Activated naive CD8-positive, alpha-beta T cell treated with anti-CD3 and anti-CD28 coated beads, Interleukin-2, amount 50 U/mL, for 16 hours (primary cell): ENCODE data around the gene MAPKAP1.
A peak's percentile ranks its signal among the peaks of the same experiment; 100 is the strongest.

ENCODE experiments used
- DNase-seq: peaks from one replicate; pipeline ENCODE4 v3.0.0-alpha.2; 2020; ENCODE audit warnings: low read depth, low spot score

MAPKAP1 gene

GRCh38 chr9:125536167-125536772 is 170.7 kb downstream of the MAPKAP1 start:
- DNase-seq: no peak

DNA sequence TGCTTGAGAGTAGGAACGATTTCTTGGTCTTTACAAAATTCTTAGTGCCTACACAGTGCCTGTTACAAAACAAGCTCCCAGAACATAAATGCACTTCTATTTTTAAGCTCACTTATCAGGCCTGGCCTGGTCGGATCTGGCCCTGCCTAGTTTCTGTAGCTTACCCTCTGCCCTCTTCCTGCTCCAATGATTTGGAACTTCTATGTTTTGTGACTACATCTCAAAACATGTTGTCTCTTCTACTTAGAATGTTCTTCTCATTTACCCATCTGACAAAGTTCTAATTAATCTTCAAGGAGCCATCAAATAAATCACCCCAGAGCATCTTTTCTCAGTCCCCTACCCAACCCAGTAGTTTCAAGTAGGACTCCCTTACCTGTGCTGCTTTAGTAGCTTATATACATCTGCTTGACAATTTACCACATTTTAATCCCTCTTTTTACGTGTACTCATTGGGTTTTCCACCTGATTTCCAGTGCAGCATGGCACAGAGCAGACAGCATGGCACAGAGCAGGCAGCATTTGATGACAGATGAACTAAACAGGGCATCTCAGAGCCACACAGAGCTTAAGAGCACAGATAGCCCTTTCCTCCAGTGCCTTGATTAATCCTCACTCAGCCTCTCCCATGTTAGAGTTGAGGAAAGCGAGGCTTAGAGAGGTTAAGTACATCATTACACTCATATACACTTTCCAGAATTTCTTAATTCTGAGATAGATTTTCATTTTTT is 171.9 kb downstream of the MAPKAP1 start:
- no peak for DNase-seq

DNA sequence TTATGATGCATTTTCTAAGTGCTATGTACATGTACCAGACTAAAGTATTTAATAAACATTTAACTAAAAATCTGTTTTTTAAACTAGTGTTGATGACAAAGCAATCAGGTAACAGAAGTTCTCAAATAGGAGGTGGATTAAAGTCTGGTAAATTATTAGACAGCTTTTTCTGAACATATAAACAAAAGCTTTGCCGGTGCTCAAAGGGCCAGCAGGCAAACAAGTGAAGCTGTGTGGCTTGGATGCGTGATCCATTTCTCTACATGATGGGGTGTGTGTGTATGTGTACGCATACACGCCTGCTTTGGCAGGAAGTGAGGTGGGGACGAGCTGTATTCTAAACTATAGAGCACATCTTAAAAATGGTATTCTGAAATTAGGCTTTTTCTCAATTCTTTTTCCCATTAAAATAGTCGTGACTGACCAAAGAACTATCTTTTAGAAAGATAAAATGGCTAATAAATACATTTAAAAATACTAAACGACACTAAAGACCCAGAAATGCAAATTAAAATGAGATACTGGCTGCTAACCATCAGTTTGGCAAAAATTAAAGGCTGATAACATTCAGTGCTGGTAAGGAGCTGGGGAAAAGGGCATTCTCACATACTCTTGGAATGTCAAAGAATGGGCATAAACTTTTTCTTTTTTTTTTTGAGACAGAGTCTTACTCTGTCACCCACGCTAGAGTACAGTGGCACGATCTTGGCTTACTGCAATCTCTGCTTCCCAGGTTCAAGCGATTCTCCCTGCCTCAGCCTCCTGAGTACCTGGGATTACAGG is 174.0 kb downstream of the MAPKAP1 start:
- no peak for DNase-seq

DNA sequence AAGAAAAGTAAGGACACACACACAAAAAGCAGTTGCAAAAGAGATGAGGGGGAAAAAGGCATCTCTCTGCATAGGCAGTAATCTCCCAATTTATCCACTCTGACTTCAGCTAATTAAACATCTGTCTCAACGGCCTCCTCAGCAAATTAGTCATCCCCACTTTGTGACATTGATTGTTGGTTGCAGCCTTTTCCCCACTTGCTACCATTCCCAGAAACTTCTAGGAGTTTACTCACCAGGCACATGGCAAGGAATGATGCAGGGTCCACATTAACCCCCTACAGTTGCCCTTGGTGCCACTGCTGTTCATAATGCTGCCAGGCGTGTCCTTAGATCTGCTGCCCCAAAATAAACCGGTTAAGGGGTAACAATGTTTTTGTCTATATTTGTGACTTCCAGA is 174.6 kb downstream of the MAPKAP1 start:
- no peak for DNase-seq

DNA sequence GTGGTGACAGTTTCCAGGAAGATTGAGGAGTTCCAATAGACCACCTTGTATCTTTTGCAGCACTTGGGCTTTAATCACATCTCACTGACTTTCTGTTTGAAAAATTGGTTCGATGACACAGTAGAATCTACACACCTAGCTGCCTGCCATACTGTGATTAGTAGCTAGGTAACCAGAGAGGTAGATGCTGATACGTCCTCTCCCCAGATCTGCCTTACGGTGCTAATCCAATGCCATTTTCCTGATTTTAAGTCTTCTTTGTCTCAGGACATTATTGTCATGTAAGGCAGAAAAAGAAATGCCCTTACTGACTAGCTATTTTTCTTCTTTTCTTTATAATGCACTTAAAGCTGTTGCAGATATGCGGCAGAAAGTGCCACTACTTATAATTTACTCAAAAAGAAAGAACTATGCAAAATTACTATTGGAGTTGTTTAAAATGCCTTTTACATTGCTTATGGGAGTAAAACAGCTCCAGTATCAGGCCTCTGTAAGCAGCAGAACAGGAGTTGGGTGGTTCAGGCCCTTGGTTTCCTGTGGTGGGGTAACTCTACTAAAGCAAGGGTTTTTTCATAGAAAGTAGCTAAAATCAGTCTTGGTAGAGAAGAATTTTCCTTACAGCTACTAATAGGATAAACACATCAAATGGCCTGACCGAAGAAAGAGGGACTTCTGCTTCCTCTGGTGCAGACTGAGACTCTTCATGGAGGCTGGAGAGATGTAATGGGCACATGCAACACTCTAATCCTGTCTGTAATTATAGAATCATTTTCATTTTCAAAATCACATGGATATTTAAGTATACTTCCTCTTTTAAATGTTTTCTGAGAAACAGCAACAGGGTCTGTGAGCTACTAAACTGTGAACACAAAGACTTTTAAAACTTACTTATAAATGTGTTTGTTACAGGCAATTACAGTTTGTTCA is 177.2 kb downstream of the MAPKAP1 start:
- DNase-seq: no peak

- no peak for DNase-seq
Observed at GRCh38 chr9:125529107-125529506, 177.9 kb downstream of the MAPKAP1 start.

DNA sequence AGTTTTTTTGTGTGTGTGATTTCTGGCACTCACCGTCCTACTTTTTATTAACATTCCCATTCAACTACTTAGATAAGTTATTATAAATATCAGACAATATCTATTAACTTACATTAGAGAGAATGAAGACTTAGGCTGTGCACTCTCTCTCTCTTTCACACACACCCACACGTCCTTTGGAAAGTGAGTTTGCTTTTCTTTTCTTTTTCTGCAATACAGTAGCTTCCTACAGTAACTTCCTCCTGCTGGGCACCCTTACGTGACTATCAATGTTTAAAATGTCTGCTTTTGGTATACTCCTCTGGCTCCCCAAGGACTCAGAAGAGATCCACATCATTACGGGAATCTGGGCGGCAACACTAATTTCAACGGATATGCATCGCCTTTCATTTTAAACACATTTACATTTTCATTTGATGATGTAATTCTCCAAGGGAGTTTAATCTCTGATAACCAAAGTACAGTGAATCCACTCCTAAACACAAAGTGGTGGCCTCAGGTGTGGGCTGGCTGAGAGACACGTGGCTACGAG is 179.5 kb downstream of the MAPKAP1 start:
- no peak for DNase-seq

DNA sequence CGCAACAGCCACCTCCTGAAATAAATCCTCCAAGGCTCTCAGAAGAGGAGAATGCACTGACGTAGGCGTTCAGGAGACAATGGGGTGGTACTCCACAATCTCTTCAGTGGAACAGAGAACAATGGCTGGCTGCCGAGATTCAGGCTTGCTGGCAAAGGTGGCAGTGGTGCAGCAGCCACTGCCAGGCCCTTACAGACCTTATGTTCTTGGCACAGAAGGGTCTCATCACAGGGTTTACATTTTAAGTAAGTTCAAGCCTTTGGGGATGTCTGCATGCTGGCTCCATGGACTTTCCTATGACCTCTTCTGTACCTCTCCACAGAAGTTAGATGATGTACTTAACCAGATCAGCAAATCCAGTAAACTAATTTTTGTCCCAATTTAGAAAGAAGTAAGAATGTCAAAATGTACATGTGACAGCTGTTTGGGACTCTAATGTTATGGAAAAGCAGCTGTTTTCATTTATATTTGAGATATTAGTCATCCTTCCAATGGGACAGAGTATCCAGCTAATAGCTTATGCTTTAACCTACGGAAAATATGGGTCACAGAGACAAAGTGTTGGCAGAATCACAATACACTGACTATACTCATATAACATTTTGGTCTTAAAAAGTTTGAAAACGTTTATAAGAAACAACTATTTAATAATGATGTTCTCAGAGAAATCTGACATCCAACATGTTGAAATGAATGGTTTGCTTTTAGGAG is 180.9 kb downstream of the MAPKAP1 start:
- DNase-seq: no peak

DNA sequence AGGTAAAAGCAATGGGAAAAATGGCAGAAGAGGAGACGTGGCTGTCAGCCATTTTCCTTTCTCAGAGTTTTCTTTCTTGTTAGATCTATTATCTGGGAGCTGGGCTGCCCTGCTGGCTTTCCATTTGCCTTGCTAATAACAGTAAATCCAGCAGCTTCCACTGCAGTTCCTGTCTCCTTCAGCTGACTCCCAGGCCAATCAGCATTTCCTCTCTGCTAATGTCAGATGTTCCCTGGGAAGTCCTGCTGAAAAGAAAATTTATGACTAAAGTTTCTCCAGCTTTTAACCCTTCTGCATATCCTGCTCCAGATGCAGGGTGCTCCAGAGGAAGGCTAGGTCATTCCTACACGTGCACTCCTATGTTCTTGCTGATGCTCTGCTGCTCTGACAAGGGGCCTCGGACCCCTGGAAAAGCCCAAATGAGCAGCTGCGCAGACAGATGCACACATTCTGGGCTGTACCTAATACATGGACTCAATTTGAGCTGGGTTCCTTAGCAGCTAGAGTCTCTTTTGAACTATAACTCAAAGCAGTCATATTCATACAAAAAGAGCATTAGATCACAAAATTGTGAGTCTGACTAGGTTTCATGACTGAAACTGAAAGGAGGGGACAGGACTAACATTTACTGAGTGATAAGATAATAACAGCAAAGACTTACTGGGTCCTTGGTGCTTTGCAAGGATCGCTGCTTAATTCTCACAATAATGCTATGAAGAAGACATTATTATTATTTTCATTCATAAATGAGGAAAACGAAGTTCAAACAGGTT is 182.2 kb downstream of the MAPKAP1 start:
- DNase-seq: no peak

GRCh38 chr9:125523681-125524080 is 183.3 kb downstream of the MAPKAP1 start:
- no peak for DNase-seq

DNA sequence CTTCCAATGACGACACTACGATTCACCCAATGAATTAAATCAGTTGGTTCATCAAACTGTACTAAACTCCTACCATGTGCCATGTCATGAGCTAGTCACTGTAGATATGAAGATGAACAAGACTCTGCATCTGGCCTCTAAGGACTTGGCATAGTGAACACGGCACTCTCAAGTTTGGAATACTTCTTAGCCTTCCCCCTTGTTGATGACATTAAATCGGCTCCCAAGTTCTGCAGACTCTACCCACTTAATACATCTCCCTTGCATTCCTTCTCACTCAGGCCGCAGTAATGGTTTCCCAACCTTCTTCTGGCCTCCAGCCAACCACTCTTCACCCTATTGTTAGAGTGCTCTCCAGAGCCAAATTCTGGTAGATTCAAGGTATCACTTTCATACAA is 184.7 kb downstream of the MAPKAP1 start:
- DNase-seq: no peak

GRCh38 chr9:125521462-125522327 is 185.3 kb downstream of the MAPKAP1 start:
- DNase-seq: peak; percentile 9

DNA sequence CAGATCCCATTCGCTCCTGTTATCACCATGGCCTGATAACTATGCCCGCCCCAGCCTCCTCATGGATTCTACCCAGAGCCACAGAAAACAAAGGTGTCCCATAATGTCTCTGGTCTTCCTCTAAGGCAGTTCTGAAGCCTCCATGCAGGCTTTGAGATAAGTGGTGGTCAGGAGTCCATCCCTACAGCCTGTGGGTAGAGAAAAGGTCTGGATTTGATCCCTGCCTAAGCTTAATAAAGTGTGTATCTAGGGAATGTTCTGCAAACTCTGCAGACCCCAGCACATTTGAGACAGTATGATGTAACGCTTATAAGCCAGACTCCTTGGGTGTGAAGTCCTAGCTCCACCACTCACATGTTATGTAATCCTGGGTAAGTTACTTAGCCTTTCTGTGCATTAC is 187.3 kb downstream of the MAPKAP1 start:
- no peak for DNase-seq

GRCh38 chr9:125517577-125517976 is 189.4 kb downstream of the MAPKAP1 start:
- DNase-seq: no peak

- DNase-seq: no peak
Observed at GRCh38 chr9:125515983-125516940, 190.7 kb downstream of the MAPKAP1 start.

- no peak for DNase-seq
Observed at GRCh38 chr9:125515281-125515680, 191.7 kb downstream of the MAPKAP1 start.

DNA sequence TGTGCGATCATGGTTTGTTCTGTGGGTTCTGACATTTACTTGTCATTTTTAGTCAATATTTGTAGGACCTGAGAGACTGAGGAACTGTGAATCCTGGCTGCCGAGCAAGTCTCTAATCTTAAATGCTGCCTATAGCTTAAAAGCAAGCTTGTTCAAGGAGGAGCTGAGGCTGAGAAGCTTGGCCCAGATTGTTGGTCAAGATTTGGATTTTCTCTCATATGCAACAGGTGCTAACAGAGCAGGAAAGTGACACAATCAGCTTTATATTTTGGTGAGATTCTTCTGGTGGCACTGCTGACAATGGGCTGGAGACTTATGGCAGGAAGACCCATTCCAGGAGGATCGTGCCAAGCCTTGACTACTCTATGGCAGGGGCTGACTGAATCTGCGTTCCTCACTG is 192.5 kb downstream of the MAPKAP1 start:
- DNase-seq: no peak
